Pulmonary artery endothelial cell (primary cell): Measurements from ENCODE around the gene CIART. TPM values are rescaled to one million over a fixed set of nuclear protein-coding genes. Genes with fewer than 3 reads are reported as not detected.
A peak's percentile ranks its signal among the peaks of the same experiment; 100 is the strongest.

ENCODE experiments used
- DNase-seq: peaks from one replicate; pipeline ENCODE4 v3.0.0-alpha.2; 2011; ENCODE audit warnings: low read depth, low spot score
- total RNA-seq: library from RNA; depleted of rRNA; stranded (reverse); fragments of >200 nt; gene quantifications from 2 replicates; pipeline ENCODE4 v1.2.3, GENCODE V29; 2014

Gene CIART
- total RNA-seq, 1 donor from 2014 or later = 0.86 TPM

DNA sequence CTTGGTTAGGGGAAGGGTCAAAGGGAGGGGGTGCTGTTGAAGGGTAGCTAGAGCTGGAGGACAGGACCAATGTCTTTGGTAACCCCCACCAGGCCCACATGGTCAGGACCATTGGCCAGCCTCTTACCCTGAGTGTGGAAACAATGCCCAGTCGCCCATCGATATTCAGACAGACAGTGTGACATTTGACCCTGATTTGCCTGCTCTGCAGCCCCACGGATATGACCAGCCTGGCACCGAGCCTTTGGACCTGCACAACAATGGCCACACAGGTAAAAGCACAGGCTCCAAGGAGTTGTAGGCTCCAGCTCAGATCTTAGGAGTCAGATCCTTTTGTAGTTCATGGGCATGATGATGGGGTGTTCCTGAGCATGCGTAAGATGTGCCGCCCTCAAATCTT lies 21.0 kb upstream of the CIART start:
- DNase-seq = no peak

DNA sequence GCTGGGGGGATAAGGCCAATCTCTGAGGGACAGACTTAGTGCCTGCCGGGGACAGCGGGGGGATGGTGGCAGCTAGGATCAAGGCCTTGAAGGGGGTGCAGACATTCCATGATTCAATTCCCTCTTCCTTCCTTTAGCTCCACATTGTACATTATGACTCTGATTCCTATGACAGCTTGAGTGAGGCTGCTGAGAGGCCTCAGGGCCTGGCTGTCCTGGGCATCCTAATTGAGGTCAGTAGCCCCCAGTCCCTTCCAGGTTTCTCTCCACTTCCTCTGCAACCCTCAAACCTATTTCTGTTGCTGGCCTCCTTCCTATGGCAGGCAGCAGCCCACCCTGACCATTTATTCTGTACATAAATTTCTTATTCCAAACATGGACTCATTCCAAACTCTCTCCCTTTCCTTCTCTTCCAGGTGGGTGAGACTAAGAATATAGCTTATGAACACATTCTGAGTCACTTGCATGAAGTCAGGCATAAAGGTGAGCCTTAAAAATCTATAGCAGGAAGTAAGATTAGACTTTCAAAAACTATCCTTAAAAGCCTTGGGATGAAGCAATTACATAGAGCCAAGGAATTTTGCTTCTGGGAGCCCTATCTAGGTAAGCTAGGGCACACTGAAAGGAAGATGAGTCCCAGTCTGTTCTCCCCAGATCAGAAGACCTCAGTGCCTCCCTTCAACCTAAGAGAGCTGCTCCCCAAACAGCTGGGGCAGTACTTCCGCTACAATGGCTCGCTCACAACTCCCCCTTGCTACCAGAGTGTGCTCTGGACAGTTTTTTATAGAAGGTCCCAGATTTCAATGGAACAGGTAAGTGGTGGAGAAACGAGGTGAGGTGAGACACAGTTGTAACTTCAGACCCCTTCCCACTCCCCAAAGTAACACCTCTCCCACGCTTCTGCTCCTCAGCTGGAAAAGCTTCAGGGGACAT lies 19.7 kb upstream of the CIART start:
- DNase-seq = no peak

- no peak for DNase-seq
These were observed 18.8 kb upstream of the CIART start for GRCh38 chr1:150263549-150263948.

DNA sequence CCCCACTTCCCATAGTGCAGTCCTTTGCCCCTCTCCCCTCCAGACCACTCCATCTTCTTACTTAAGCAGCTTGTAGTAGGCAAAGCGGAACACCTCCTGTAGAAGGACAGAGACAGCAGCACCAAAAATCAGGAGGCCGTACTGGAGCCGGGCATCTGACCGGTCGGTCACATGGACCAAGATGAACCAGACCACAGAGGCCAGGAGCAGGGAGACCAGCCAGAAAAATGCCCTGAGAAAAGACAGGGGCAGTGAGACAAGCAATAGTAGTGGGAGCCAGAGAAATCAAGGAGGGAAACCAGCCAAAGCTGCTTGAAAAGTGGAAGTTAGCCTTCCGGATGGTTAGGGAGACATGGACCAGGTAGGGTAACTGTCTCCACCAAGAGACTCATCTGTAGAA lies 14.5 kb upstream of the CIART start:
- no peak for DNase-seq

- DNase-seq = no peak
These were observed 14.0 kb upstream of the CIART start for GRCh38 chr1:150268340-150268704.

DNA sequence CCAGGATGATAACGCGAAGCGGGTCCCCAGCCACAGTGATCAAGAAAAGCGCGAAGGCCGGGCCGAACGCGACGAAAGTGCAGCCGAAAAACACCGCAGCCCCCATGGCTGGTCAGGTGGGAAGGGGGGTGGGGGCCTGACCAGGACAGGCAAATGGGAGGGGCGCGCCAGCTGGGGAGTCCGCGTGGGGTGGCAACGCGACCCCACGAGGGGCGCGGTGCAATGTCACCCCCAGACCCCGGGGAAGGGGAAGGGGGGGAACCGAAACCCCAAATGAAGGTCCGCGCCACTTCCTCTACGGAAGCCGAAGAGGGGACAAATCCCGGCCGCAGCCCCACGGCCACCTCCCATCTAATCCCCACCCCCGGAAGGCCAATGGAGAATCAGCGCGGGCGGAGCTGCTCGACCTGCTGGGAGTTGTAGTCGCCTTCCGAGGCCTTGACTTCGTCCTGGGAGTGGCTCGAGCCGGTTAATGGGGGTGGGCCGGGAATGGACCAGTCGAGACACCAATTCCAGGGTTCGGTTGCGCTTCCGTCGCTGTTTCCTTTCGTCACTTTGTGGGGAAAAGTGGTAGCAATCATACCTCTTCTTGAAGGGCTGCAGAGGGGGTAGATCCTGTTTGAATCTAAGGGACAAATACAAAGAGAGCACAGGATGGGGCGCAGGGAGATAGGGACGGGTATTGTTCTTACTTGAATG lies 13.5 kb upstream of the CIART start, which contains the start of gene APH1A:
TSS of gene APH1A (minus strand) at position 312 of the 699 bp plus-strand sequence. CDS start at position 106, 206 bp downstream.
- DNase-seq = peak; percentile 93

- no peak for DNase-seq
These were observed 12.9 kb upstream of the CIART start for GRCh38 chr1:150269451-150269850.

DNA sequence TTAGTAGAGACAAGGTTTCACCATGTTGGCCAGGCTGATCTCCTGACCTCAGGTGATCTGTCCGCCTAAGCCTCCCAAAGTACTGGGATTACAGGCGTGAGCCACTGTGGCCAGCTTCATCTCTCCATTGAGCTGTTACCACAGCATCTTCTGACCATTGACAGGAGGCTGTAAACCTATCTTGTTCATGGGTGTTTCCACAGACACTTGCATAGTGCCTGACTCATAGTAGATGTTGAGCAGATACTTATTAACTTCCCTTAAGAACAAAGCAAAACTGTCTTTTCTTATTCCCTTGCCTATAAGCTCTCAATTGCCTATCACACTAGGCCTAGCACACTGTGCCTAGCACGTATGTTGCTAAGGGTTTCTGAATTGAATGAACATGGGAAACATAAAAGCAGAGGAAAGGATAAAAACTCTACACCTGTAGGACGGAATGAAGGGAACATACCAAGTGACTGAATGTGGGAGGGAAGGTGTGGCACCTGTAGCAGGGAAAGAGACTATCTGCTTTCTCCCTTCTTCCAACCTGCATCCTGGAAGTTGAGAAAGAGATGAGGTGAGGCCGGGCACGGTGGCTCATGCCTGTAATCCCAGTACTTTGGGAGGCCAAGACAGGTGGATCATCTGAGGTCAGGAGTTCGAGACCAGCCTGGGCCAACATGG lies 10.9 kb upstream of the CIART start:
- no peak for DNase-seq

GRCh38 chr1:150273311-150273710 lies 9.0 kb upstream of the CIART start:
- no peak for DNase-seq

DNA sequence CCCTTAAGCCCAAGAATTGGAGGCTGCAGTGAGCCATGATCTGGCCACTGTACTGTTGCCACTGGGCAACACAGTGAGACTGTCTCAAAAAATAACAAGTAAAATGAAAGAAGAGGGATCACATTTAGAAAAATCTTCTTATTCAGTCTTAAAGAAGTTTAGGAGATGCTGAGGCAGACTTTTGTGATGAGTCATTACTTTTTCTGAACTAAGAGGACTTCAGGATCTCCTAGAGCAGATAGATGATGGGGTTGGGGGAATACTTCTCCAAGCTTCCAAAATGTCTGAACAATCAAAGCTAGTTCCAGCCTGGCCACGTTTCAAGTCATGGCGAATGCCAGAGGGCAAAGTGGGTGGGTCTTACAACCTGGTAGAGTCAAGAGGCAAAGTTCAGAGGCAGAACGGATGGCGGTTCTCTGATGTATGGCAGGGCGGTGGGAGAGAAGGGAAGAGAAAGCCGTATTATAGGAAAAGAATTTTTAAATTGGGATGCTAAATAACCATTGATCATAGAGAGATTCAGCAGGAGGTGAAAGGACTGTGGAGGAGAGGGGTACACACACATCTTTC lies 2.1 kb upstream of the CIART start:
- DNase-seq = no peak

GRCh38 chr1:150281221-150281757 lies 1.1 kb upstream of the CIART start:
- DNase-seq = peak; percentile 32

DNA sequence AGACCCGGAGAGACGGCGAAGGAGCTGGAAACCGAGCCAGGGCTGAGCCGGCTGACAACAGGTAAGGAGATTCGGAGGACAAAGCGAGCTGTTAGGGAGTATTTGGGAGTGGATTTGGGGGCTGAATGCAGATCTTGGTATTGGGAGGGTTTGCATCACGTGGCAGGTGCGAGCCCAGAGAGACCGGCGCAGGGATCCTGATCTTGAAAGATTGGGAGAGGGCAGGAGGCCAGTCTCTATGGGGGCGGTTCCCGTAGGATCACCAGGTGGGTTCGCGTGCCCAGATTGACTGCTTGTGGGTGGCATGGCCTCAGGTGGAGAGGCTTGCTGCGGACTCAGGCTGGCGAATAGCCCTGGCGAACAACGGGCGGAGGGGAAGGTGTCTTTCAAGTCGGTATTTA lies 204 bp downstream of the CIART start:
- DNase-seq = no peak

- DNase-seq = no peak
These were observed 906 bp downstream of the CIART start for GRCh38 chr1:150283260-150283659.

GRCh38 chr1:150288382-150288781 lies 6.0 kb downstream of the CIART start:
- DNase-seq = no peak

GRCh38 chr1:150288822-150289221 lies 6.5 kb downstream of the CIART start:
- DNase-seq = no peak

- DNase-seq = peak; percentile 87
These were observed 11.3 kb downstream of the CIART start, which contains the start of gene MRPS21 for GRCh38 chr1:150293433-150294253. Gene MRPS21, plus strand, starts transcription at chr1:150293861. Its CDS starts 506 bp downstream, at chr1:150294367.

DNA sequence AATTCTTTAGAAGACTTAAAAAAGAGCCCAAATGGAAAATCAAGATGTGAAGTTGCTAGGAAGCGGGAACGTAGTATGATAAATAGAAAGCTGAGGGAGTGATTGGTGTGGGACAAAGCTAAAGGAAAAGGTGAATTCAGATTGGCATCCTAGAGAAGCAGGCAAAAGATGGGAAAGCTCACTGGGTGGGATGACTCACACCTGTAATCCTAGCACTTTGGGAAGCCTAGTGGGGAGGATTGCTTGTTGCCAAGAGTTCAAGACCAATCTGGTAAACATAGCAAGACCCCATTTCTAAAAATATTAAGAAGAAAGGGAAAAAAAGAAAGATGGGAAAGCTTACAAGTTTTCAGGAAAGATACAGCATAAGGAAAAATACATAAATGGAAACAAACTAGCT lies 13.1 kb downstream of the CIART start:
- DNase-seq = no peak

DNA sequence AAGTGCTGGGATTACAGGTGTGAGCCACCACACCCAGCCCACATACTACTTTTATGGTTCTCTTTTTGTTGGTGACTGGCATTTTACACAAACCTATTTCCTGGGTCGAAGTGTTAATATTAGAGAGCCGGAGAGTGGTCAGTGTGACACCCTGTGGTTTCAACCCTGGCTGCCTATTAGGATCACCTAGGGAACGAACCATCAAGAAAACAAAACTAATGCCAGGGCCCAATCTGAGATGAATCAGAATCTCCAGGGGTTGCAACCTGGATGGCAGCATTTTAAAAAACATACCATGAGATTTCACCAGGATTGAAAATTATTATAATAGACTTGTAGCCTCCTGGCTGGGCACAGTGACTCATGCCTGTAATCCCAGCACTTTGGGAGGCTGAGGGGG lies 17.4 kb downstream of the CIART start:
- DNase-seq = no peak

DNA sequence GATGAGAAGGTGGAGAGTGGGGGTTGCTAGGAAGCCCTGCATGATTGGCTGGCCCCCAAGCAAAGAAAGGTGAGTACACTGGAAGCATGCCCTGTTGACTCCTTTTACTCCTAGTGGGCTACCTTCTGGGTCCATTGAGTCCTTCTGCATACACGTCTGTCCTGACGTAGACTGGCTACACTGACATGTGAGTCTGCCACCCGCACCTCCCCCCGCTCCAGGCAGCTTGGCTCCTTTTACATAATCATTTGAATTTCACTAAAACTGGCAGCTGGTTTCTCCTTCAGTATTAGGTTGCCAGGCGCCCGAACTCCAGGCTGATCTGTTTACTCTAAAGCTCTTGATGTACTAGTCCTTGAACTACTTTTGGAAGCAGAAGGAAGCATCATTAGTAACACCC lies 20.0 kb downstream of the CIART start:
- no peak for DNase-seq

DNA sequence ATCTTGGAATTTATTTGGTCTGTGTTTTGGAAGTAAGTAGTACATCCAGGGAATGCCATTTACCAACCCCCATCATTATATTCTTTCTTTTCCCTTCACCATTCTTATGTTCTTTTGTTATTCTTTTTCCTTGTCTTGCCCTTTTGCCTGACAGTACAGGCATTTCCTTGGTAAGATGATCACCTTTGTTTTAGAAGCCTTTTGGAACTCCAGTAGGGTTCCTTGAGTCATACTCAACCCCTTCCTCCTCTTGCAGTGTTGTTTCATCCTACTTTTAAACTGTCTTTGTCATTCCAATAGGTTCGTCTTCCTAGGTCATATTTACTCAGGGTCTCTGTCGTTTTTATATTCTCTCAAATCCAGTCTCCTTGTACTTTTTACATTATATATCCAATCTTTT lies 20.5 kb downstream of the CIART start:
- no peak for DNase-seq
